GM12878 (cell line): ENCODE measurements around the gene NCBP3. TPM values are rescaled to one million over a fixed set of nuclear protein-coding genes. Genes with fewer than 3 reads are reported as not detected.

ENCODE experiments used
- ATAC-seq: fragments of 200-7000 bp; cut with Tn5 transposase; 3 replicates; pipeline ENCODE4 v1.9.1; 2020; ENCODE audit warnings: mild to moderate bottlenecking, moderate library complexity
- BruUV-seq: library from RNA; stranded (reverse); fragments of 400-500 nt; replicated peaks from 2 replicates; lab custom pipeline; 2021; lab: Mats Ljungman, UMichigan
- CTCF ChIA-PET: fragments of 300-600 bp; sonication (Branson Sonifier 250); formaldehyde crosslinking; extraction: SDS; loops from one replicate; lab custom pipeline; 2021; ENCODE audit warnings: inconsistent platforms; lab: Yijun Ruan, JAX
- POLR2A ChIA-PET: fragments of 350-600 bp; formaldehyde crosslinking; extraction: SDS; loops from one replicate; lab custom pipeline; 2021; ENCODE audit warnings: inconsistent platforms; lab: Charles Lee
- RAD21 ChIA-PET: fragments of 300-600 bp; sonication (Branson Sonifier 250); formaldehyde crosslinking; loops from one replicate; lab custom pipeline; 2023; ENCODE audit warnings: antibody characterized with exemption; ENCODE audit not compliant: unreplicated experiment; lab: Charles Lee
- SMC1A ChIA-PET: fragments of 300-600 bp; sonication (Branson Sonifier 250); formaldehyde crosslinking; loops from one replicate; lab custom pipeline; 2023; ENCODE audit not compliant: unreplicated experiment, uncharacterized antibody; lab: Charles Lee
- DNase-seq: peaks from one replicate; pipeline ENCODE4 v3.0.0-alpha.2; 2011; ENCODE audit warnings: low read depth, low spot score
- FAIRE-seq: peaks from 3 replicates; lab custom pipeline; 2011; peaks lifted over from hg19 to GRCh38; lab: Jason Lieb, UNC
- H2AFZ ChIP-seq: 2 replicates; pipeline ENCODE4 v1.6.0; 2011; ENCODE audit warnings: low read depth, low read length, control low read depth; ENCODE audit not compliant: control insufficient read depth
- H3K27ac ChIP-seq: 2 replicates; pipeline ENCODE4 v1.5.1; 2011; ENCODE audit warnings: control low read depth; ENCODE audit not compliant: control insufficient read depth, insufficient read depth
- H3K27me3 ChIP-seq, 2 experiments: replicated peaks in 1 of 2; 2 replicates each; pipeline versions ENCODE4 v1.6.0 to v1.6.1; 2011; ENCODE audit warnings: low read length in 1 of 2; ENCODE audit not compliant: control insufficient read depth in 2 of 2, insufficient read depth in 2 of 2
- H3K36me3 ChIP-seq, 2 experiments: 2 replicates each; pipeline ENCODE4 v1.5.1; 2011; ENCODE audit warnings: low read length in 1 of 2; ENCODE audit not compliant: control insufficient read depth in 2 of 2, insufficient read depth in 2 of 2
- H3K4me1 ChIP-seq: 2 replicates; pipeline ENCODE4 v1.6.1; 2011; ENCODE audit warnings: mild to moderate bottlenecking, low read length, moderate library complexity, mixed read lengths; ENCODE audit not compliant: control insufficient read depth, insufficient read depth
- H3K4me2 ChIP-seq: 2 replicates; pipeline ENCODE4 v1.6.0; 2011; ENCODE audit warnings: control low read depth; ENCODE audit not compliant: control insufficient read depth, insufficient read depth
- H3K4me3 ChIP-seq: fragments of 200-600 bp; sonication (generic); 2 replicates; pipeline ENCODE4 v1.5.1; 2016
- H3K79me2 ChIP-seq: 2 replicates; pipeline ENCODE4 v1.6.0; 2011; ENCODE audit warnings: low read length; ENCODE audit not compliant: control insufficient read depth, insufficient read depth
- H3K9ac ChIP-seq: 2 replicates; pipeline ENCODE4 v1.8.0; 2011; ENCODE audit warnings: low read length, control low read depth, mixed read lengths; ENCODE audit not compliant: control insufficient read depth, insufficient read depth
- H3K9me3 ChIP-seq: replicated peaks from 3 replicates; pipeline ENCODE4 v1.5.1; 2011; ENCODE audit warnings: mild to moderate bottlenecking, low read length; ENCODE audit not compliant: control insufficient read depth, insufficient read depth
- H4K20me1 ChIP-seq: 2 replicates; pipeline ENCODE4 v1.6.0; 2011; ENCODE audit not compliant: control insufficient read depth, insufficient read depth
- E2F8 ChIP-seq: fragments of 450-650 bp; IDR thresholded peaks from 2 replicates; pipeline ENCODE4 v1.6.1; 2018; ENCODE audit warnings: mild to moderate bottlenecking, low read depth, moderate library complexity; ENCODE audit not compliant: partially characterized antibody
- JUNB ChIP-seq: IDR thresholded peaks from 2 replicates; pipeline ENCODE4 v1.6.1; 2016; ENCODE audit warnings: antibody characterized with exemption, mild to moderate bottlenecking
- MYC ChIP-seq: IDR thresholded peaks from 2 replicates; pipeline ENCODE4 v1.6.1; 2011; ENCODE audit warnings: mild to moderate bottlenecking, low read length, moderate library complexity, inconsistent platforms; ENCODE audit not compliant: insufficient read depth, insufficient replicate concordance, insufficient read length, severe bottlenecking
- PAX5 ChIP-seq: IDR thresholded peaks from 2 replicates; pipeline ENCODE4 v1.6.1; 2011; ENCODE audit warnings: low read depth, low read length, borderline replicate concordance
- PKNOX1 ChIP-seq: fragments of 450-650 bp; IDR thresholded peaks from 2 replicates; pipeline ENCODE4 v1.6.1; 2016; ENCODE audit warnings: mild to moderate bottlenecking
- RCOR1 ChIP-seq: conservative IDR thresholded peaks from 2 replicates; pipeline ENCODE4 v1.6.1; 2012; ENCODE audit warnings: low read depth, low read length, improper control_type of control experiment
- SMARCA5 ChIP-seq: fragments of 450-650 bp; IDR thresholded peaks from 2 replicates; pipeline ENCODE4 v1.6.1; 2017; ENCODE audit warnings: mild to moderate bottlenecking
- WGBS: methylation state at CpG from one replicate; pipeline ENCODE4 v1.1.6; 2016; ENCODE audit warnings: low lambda C conversion rate; ENCODE audit not compliant: insufficient replicate concordance, insufficient coverage; ENCODE audit errors: missing lambda C conversion rate; 5-methylcytosine and 5-hydroxymethylcytosine counted together
- in situ Hi-C: fragments of 300-500 bp; cut with MboI; formaldehyde crosslinking; loops from 9 replicates; pipeline ENCODE4 v1.14.3; 2018; ENCODE audit warnings: mixed read lengths
- intact Hi-C: fragments of 100-400 bp; cut with micrococcal nuclease; formaldehyde crosslinking; loops from one replicate; pipeline ENCODE4 v1.14.2; 2022; ENCODE audit not compliant: unreplicated experiment
- polyA plus RNA-seq, 11 experiments: library from polyadenylated mRNA; depleted of rRNA in 4 of 11; unstranded in 6 of 11; stranded (reverse) in 5 of 11; fragments of >200 nt; fragmentation: Nextera tagmentation in 4 of 11; fragmentation: Illumina TruSeq in 1 of 11; extraction: Ambion mirVana in 4 of 11; extraction: Trizol in 1 of 11; gene quantifications; 1 replicate in 1 of 11; 2 replicates in 10 of 11; pipeline versions ENCODE4 v1.2.1 to v1.2.3, GENCODE V29; 2011 to 2016; ENCODE audit warnings: inconsistent platforms in 2 of 11, missing spikeins in 2 of 11, low read depth in 1 of 11
- total RNA-seq, 4 experiments: library from RNA; depleted of rRNA in 3 of 4; stranded (reverse); fragments of >200 nt in 3 of 4; fragmentation: Illumina TruSeq in 1 of 4; extraction: Trizol in 1 of 4; gene quantifications; 2 replicates each; pipeline versions ENCODE4 v1.2.1 to v1.2.3, GENCODE V29; 2013 to 2021

The NCBP3 gene
- total and polyA plus RNA-seq, 10 of the 15 experiments (the other 5 are each of a cell fraction or from before 2014, with no cell fraction given), result 5.2 to 32.0 (median 23.2) TPM

GRCh38 chr17:3788200-3788599, 57.8 kb downstream of the NCBP3 start:
- no TSS peak for BruUV-seq
- ChIA-PET SMC1A (interaction anchor here (0.7 to 1.6 kb wide), 2 partner anchors 49 to 103 kb away, joined by 4 to 5 read pairs; no protein-coding TSS in a partner anchor), POLR2A (no interaction called here)
- in situ Hi-C loops, result no loop called here
- no peak for FAIRE-seq
- H3K27me3 ChIP-seq, result no peaks in the 10 kb centered on the region
- no peak for DNase-seq
- H3K4me2 ChIP-seq, result peak overlapping the region; percentile 9; the same call in 1 of the 2 replicates
- no peak overlapping the region for H2AFZ ChIP-seq
- H3K27ac ChIP-seq, result no peak overlapping the region
- H3K9me3 ChIP-seq, result no peaks in the 10 kb centered on the region; the same call in 2 of the 3 replicates
- ATAC-seq, result peak; percentile 39
- H3K79me2 ChIP-seq, result no peaks in the 10 kb centered on the region
- TF ChIP-seq SMARCA5 (no peak), PKNOX1 (peak; percentile 60), PAX5 (no peak), MYC (no peak), E2F8 (no peak), JUNB (no peak), RCOR1 (no peak)
- TF ChIP-seq, all 136 proteins: peak for 1
- 0% methylated on average over 2 of the region's 2 CpGs for WGBS
- H3K9ac ChIP-seq, result no peak overlapping the region; the same call in 1 of the 2 replicates
- no peaks in the 10 kb centered on the region for H4K20me1 ChIP-seq
- no peaks in the 10 kb centered on the region for H3K36me3 ChIP-seq
- ChIA-PET RAD21 (interaction anchor here (0.7 kb wide), 1 partner anchor 721 kb away, joined by 3 read pairs; no protein-coding TSS in a partner anchor), CTCF (interaction anchor here (0.8 to 1.6 kb wide), 3 partner anchors 23 to 58 kb away, joined by 3 read pairs; partner anchors contain the start of gene NCBP3)
- intact Hi-C loops, result no loop called here
- no peak overlapping the region for H3K4me3 ChIP-seq
- H3K4me1 ChIP-seq, result peaks cover 7% of the 10 kb centered on the region; the same call in 1 of the 2 replicates
